ENCODE data around the gene ABLIM3.

Gene ABLIM3

GRCh38 chr5:149205625-149206523 lies 64.6 kb downstream of the ABLIM3 start:
- Histone ChIP-seq H3K4me3 (ENCODE audit: low read length) (no peak overlapping the region), H3K4me1 (ENCODE audit: control insufficient read depth, insufficient read depth, low read length) (no peaks in the 10 kb centered on the region), H3K9ac (ENCODE audit: low read length) (no peak overlapping the region), H3K36me3 (ENCODE audit: control insufficient read depth, insufficient read depth, low read length) (no peaks in the 10 kb centered on the region), H3K27me3 (ENCODE audit: control insufficient read depth, insufficient read depth, low read length) (no peaks in the 10 kb centered on the region), H3K9me3 (ENCODE audit: control insufficient read depth, low read length) (no peaks in the 10 kb centered on the region)

DNA sequence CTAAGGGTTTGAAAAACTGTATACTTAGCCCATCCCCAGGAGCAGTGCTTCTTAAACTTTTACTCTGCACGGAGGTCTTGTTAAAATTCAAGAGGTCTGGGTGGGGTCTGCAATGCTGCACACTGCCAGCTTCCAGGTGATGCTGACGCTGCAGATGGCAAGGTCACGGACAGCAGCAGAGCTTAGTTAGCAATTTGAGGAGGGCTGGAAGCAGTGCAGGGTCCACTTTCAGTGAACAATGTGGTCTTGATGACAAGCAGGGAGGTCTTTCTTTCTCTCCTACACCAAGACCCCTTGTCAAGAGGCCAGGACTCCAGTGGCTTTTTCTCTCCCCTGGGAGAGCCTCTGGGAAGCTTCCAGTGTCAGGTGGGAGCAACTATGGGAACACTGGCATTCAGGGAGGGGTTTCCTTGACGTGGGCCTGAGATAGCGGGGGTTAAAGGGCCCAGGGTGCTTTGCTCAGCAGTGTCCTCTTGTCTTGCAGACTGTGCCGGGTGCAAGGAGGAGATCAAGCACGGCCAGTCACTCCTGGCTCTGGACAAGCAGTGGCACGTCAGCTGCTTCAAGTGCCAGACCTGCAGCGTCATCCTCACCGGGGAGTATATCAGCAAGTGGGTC lies 65.3 kb downstream of the ABLIM3 start:
- no peaks in the 10 kb centered on the region for H3K36me3 ChIP-seq (ENCODE audit: control insufficient read depth, insufficient read depth, low read length)
- H3K9me3 ChIP-seq (ENCODE audit: control insufficient read depth, low read length), result no peaks in the 10 kb centered on the region
- no peak overlapping the region for H3K9ac ChIP-seq (ENCODE audit: low read length)
- H3K4me3 ChIP-seq (ENCODE audit: low read length), result no peak overlapping the region
- H3K27me3 ChIP-seq (ENCODE audit: control insufficient read depth, insufficient read depth, low read length), result no peaks in the 10 kb centered on the region
- peaks cover 4% of the 10 kb centered on the region for H3K4me1 ChIP-seq (ENCODE audit: control insufficient read depth, insufficient read depth, low read length)

DNA sequence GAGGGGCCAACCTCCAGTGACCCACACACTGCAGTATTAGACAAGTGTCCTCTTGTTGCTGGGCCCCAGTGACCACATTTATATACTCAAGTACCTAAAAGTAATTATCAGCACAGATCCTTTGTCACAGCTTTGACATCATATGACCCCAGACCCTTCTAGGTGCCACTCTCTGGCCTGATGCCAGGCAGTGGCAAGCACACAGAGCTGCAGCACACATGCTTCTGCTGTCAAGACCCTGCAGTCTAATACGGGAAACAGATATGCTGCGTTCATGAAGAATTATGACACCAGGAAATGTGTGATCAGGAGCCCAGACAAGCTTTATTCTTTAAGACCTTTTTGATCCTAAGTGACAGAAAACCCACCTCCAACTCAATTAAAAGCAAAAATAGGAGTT lies 66.5 kb downstream of the ABLIM3 start:
- H3K36me3 ChIP-seq (ENCODE audit: control insufficient read depth, insufficient read depth, low read length), result no peaks in the 10 kb centered on the region
- no peak overlapping the region for H3K9ac ChIP-seq (ENCODE audit: low read length)
- peaks cover 5% of the 10 kb centered on the region for H3K4me1 ChIP-seq (ENCODE audit: control insufficient read depth, insufficient read depth, low read length)
- no peak overlapping the region for H3K4me3 ChIP-seq (ENCODE audit: low read length)
- H3K9me3 ChIP-seq (ENCODE audit: control insufficient read depth, low read length), result no peaks in the 10 kb centered on the region
- H3K27me3 ChIP-seq (ENCODE audit: control insufficient read depth, insufficient read depth, low read length), result no peaks in the 10 kb centered on the region

DNA sequence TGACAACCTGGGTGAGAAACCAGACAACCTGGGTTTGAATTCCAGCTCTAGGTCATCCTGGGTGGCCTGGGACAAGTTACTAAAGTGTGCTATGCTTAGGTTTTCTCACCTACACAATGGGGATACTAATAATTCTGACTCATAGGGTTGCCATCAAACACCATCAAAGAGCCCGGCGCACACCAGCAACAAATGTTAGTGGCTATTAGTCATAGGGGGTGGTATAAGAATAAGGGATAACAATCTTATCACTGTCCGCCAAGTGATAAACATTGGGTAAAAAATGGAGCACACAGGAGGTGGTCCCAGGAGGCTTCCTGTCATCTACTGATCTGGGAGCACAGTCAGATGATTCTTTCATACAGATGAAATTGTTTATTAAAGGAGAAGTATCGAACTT lies 68.9 kb downstream of the ABLIM3 start:
- Histone ChIP-seq H3K9ac (ENCODE audit: low read length) (no peak overlapping the region), H3K36me3 (ENCODE audit: control insufficient read depth, insufficient read depth, low read length) (no peaks in the 10 kb centered on the region), H3K4me3 (ENCODE audit: low read length) (no peak overlapping the region), H3K27me3 (ENCODE audit: control insufficient read depth, insufficient read depth, low read length) (no peaks in the 10 kb centered on the region), H3K4me1 (ENCODE audit: control insufficient read depth, insufficient read depth, low read length) (peaks cover 5% of the 10 kb centered on the region), H3K9me3 (ENCODE audit: control insufficient read depth, low read length) (no peaks in the 10 kb centered on the region)

DNA sequence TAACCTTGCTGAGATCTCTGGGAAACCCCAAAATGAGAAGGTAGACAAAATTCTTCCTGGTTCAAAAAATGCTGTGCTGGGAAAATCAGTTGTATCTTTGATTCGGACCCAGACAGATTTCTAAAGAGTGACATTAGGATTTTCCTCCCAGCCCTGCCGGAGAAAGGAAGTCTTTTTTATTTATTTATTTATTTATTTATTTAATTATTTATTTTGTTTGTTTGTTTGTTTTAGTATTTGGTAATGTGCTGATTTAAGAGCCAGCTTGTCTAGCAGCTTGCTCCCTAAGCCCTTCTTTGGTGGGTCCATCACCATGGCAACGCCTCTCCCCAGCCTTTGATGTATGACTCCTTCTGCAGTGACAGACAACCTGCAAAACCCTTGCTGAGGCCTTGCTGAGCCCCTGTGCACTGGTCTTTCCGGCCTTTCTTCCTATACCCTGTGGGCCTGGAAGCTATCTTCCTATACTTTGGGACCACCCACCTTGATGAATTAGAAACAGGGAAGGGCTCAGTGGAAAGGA lies 69.7 kb downstream of the ABLIM3 start:
- Histone ChIP-seq H3K27me3 (ENCODE audit: control insufficient read depth, insufficient read depth, low read length) (no peaks in the 10 kb centered on the region), H3K4me3 (ENCODE audit: low read length) (no peak overlapping the region), H3K9me3 (ENCODE audit: control insufficient read depth, low read length) (no peaks in the 10 kb centered on the region), H3K9ac (ENCODE audit: low read length) (no peak overlapping the region), H3K36me3 (ENCODE audit: control insufficient read depth, insufficient read depth, low read length) (no peaks in the 10 kb centered on the region), H3K4me1 (ENCODE audit: control insufficient read depth, insufficient read depth, low read length) (peaks cover 5% of the 10 kb centered on the region)

GRCh38 chr5:149211566-149211965 lies 70.3 kb downstream of the ABLIM3 start:
- H3K36me3 ChIP-seq (ENCODE audit: control insufficient read depth, insufficient read depth, low read length), result no peaks in the 10 kb centered on the region
- no peak overlapping the region for H3K4me3 ChIP-seq (ENCODE audit: low read length)
- H3K9ac ChIP-seq (ENCODE audit: low read length), result no peak overlapping the region
- H3K9me3 ChIP-seq (ENCODE audit: control insufficient read depth, low read length), result no peaks in the 10 kb centered on the region
- peaks cover 5% of the 10 kb centered on the region for H3K4me1 ChIP-seq (ENCODE audit: control insufficient read depth, insufficient read depth, low read length)
- H3K27me3 ChIP-seq (ENCODE audit: control insufficient read depth, insufficient read depth, low read length), result no peaks in the 10 kb centered on the region

GRCh38 chr5:149212198-149212951 lies 71.1 kb downstream of the ABLIM3 start:
- H3K9ac ChIP-seq (ENCODE audit: low read length), result no peak overlapping the region
- no peak overlapping the region for H3K4me3 ChIP-seq (ENCODE audit: low read length)
- H3K36me3 ChIP-seq (ENCODE audit: control insufficient read depth, insufficient read depth, low read length), result no peaks in the 10 kb centered on the region
- no peaks in the 10 kb centered on the region for H3K9me3 ChIP-seq (ENCODE audit: control insufficient read depth, low read length)
- no peaks in the 10 kb centered on the region for H3K27me3 ChIP-seq (ENCODE audit: control insufficient read depth, insufficient read depth, low read length)
- H3K4me1 ChIP-seq (ENCODE audit: control insufficient read depth, insufficient read depth, low read length), result peaks cover 5% of the 10 kb centered on the region

DNA sequence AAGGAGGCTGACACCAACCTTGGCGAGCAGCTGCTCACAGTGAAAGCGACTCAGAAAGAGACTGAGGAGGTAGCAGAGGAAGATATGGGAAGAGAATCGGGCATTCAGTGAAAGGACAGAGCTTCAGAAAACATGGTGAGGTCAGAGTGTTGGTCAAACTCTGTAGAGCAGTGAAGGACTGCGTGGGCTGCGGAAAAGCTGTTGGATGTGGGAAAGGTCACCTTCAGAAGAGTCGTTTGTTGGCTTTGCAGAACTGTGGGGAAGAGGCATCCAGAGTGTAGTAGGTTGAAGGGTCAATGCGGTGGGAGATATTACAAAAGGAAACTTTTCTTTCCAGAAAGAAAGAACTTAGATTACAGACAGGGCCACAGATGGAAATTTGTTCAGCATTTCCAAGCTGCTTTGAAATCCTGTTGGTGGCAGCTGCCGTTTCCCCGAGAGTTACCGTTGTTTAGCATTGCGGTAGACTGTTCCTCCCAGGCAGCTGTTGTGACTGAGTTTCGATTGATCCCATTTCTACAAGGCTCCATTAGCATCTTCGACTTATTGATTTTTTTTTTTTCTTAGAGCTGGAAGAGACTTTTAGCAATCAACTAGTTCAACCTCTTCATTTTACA lies 72.1 kb downstream of the ABLIM3 start:
- Histone ChIP-seq H3K9me3 (ENCODE audit: control insufficient read depth, low read length) (no peaks in the 10 kb centered on the region), H3K4me1 (ENCODE audit: control insufficient read depth, insufficient read depth, low read length) (peaks cover 5% of the 10 kb centered on the region), H3K27me3 (ENCODE audit: control insufficient read depth, insufficient read depth, low read length) (no peaks in the 10 kb centered on the region), H3K4me3 (ENCODE audit: low read length) (no peak overlapping the region), H3K9ac (ENCODE audit: low read length) (no peak overlapping the region), H3K36me3 (ENCODE audit: control insufficient read depth, insufficient read depth, low read length) (no peaks in the 10 kb centered on the region)

GRCh38 chr5:149215478-149216090 lies 74.3 kb downstream of the ABLIM3 start:
- Histone ChIP-seq H3K36me3 (ENCODE audit: control insufficient read depth, insufficient read depth, low read length) (no peaks in the 10 kb centered on the region), H3K4me3 (ENCODE audit: low read length) (no peak overlapping the region), H3K9ac (ENCODE audit: low read length) (no peak overlapping the region), H3K9me3 (ENCODE audit: control insufficient read depth, low read length) (no peaks in the 10 kb centered on the region), H3K27me3 (ENCODE audit: control insufficient read depth, insufficient read depth, low read length) (no peaks in the 10 kb centered on the region), H3K4me1 (ENCODE audit: control insufficient read depth, insufficient read depth, low read length) (peaks cover 7% of the 10 kb centered on the region)

- peaks cover 13% of the 10 kb centered on the region for H3K4me1 ChIP-seq (ENCODE audit: control insufficient read depth, insufficient read depth, low read length)
- no peaks in the 10 kb centered on the region for H3K36me3 ChIP-seq (ENCODE audit: control insufficient read depth, insufficient read depth, low read length)
- no peak overlapping the region for H3K4me3 ChIP-seq (ENCODE audit: low read length)
- H3K9ac ChIP-seq (ENCODE audit: low read length), result no peak overlapping the region
- no peaks in the 10 kb centered on the region for H3K27me3 ChIP-seq (ENCODE audit: control insufficient read depth, insufficient read depth, low read length)
- no peaks in the 10 kb centered on the region for H3K9me3 ChIP-seq (ENCODE audit: control insufficient read depth, low read length)
These were observed 75.2 kb downstream of the ABLIM3 start for GRCh38 chr5:149216496-149216895.

DNA sequence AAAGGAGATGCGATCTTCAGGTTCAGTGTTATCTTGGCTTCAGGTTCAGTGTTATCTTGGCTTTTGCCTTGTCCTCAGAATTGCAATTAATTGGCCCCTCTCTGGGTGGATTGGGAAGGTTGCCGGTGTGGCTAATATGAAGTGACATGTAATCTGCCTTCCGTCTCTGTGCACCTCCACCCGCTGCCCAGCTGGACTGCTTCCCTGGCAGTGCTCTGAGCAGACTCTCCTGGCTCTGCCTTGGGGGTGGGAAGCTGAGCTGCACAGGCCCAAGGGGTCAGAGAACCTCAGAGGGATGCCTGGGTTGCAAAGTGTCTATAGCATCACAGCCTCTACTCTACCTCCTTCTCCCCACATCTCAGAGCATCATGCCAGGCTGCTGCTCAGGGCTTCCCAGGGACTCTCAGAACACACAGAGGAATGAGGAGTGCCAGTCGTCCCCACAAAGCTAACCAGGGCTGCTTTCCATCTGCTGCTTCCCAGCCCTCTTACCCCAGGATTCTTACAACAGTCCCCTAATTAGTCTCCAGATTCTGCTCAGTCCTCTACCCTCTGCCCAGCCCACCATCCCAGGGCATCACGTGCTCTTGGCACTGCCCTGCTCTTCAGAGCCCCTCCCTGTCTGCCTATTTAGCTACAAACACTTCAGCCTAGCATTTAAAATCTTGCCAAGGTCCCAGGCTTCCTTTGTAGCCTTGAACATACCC lies 76.0 kb downstream of the ABLIM3 start:
- Histone ChIP-seq H3K9ac (ENCODE audit: low read length) (no peak overlapping the region), H3K27me3 (ENCODE audit: control insufficient read depth, insufficient read depth, low read length) (no peaks in the 10 kb centered on the region), H3K4me3 (ENCODE audit: low read length) (no peak overlapping the region), H3K9me3 (ENCODE audit: control insufficient read depth, low read length) (no peaks in the 10 kb centered on the region), H3K36me3 (ENCODE audit: control insufficient read depth, insufficient read depth, low read length) (no peaks in the 10 kb centered on the region), H3K4me1 (ENCODE audit: control insufficient read depth, insufficient read depth, low read length) (peaks cover 11% of the 10 kb centered on the region)
